ENCODE results near the gene DTYMK.
"Not testable (repeated sequence)": the region's sequence is repeated elsewhere in the genome, so short reads cannot be mapped to it uniquely, and the experiment has no call there.

The DTYMK gene

GRCh38 chr2:241686650-241687425 is at the start of gene DTYMK:
DTYMK (minus strand) TSS chr2:241686815; CDS start chr2:241686783, 32 bp downstream.
- peak within 1 kb of the TSS; percentile 99 for H3K27ac Mint-ChIP-seq

GRCh38 chr2:241736111-241736510 is 49.5 kb upstream of the DTYMK start:
- Mint-ChIP-seq H3K4me1 (peaks cover 35 to 49% of the 10 kb centered on the region in 2 donors), H3K36me3 (peaks cover 20 to 28% of the 10 kb centered on the region in 2 donors), H3K9me3 (peaks cover 0 to 2% of the 10 kb centered on the region in 2 donors), H3K4me3 (peak overlapping the region; percentile 85 to 86), H3K27ac (peak overlapping the region; percentile 3), H3K27me3 (no peaks in the 10 kb centered on the region)
- ATAC-seq (replicated peaks) (no peak), DNase-seq (no peak)

More at GRCh38 chr2:241686650-241687425, at the start of gene DTYMK:
- Mint-ChIP-seq H3K9me3 (no peaks in the 10 kb centered on the region), H3K4me3 (peak within 1 kb of the TSS; percentile 89 to 95), H3K4me1 (peaks cover 17 to 31% of the 10 kb centered on the region in 2 donors), H3K27me3 (no peaks in the 10 kb centered on the region), H3K36me3 (peaks cover 19 to 28% of the 10 kb centered on the region in 2 donors)
- ATAC-seq (replicated peaks) (peak; percentile 95 to 97), DNase-seq (peak; percentile 95)

- Mint-ChIP-seq H3K9me3 (peaks cover 3 to 8% of the 10 kb centered on the region in 2 donors), H3K27ac (peak within 1 kb of the TSS; percentile 89), H3K4me3 (peak within 1 kb of the TSS; percentile 85 to 86), H3K27me3 (no peaks in the 10 kb centered on the region), H3K36me3 (peaks cover 20 to 34% of the 10 kb centered on the region in 2 donors), H3K4me1 (peaks cover 42 to 55% of the 10 kb centered on the region in 2 donors)
- DNase-seq (peak; percentile 81), ATAC-seq (replicated peaks) (peak; percentile 83 to 92)
Observed at GRCh38 chr2:241734467-241735208, 48.0 kb upstream of the DTYMK start, which contains the start of gene D2HGDH. D2HGDH (plus strand) TSS chr2:241734630; CDS start chr2:241735225, 595 bp downstream.

- peak overlapping the region; percentile 89 for H3K27ac Mint-ChIP-seq
- no peak for DNase-seq
- no peaks in the 10 kb centered on the region for H3K27me3 Mint-ChIP-seq
- ATAC-seq (replicated peaks), result peak; percentile 9 to 15
- H3K4me1 Mint-ChIP-seq, result peaks cover 38 to 52% of the 10 kb centered on the region in 2 donors
- peaks cover 16 to 30% of the 10 kb centered on the region in 2 donors for H3K36me3 Mint-ChIP-seq
- peaks cover 3 to 9% of the 10 kb centered on the region in 2 donors for H3K9me3 Mint-ChIP-seq
- peak overlapping the region; percentile 75 to 86 for H3K4me3 Mint-ChIP-seq
Observed at GRCh38 chr2:241734208-241734466, 47.5 kb upstream of the DTYMK start.

GRCh38 chr2:241733391-241734207 is 47.0 kb upstream of the DTYMK start:
- Mint-ChIP-seq H3K9me3 (peaks cover 3 to 9% of the 10 kb centered on the region in 2 donors), H3K27ac (peak overlapping the region; percentile 89), H3K36me3 (peaks cover 15 to 28% of the 10 kb centered on the region in 2 donors), H3K27me3 (no peaks in the 10 kb centered on the region), H3K4me1 (peaks cover 35 to 46% of the 10 kb centered on the region in 2 donors), H3K4me3 (peak overlapping the region; percentile 75 to 86)
- no peak for DNase-seq
- ATAC-seq (replicated peaks), result no peak

- peak overlapping the region; percentile 48 for H3K27ac Mint-ChIP-seq
Observed at GRCh38 chr2:241732513-241733186, 46.0 kb upstream of the DTYMK start.

GRCh38 chr2:241730671-241731293 is 44.2 kb upstream of the DTYMK start:
- peaks cover 3 to 9% of the 10 kb centered on the region in 2 donors for H3K9me3 Mint-ChIP-seq
- peak overlapping the region; percentile 85 for H3K27ac Mint-ChIP-seq
- peak overlapping the region in 1 of 2 donors; percentile 13 for H3K4me3 Mint-ChIP-seq
- no peaks in the 10 kb centered on the region for H3K27me3 Mint-ChIP-seq
- ATAC-seq (replicated peaks) (no peak), DNase-seq (no peak)
- H3K4me1 Mint-ChIP-seq, result peaks cover 32 to 38% of the 10 kb centered on the region in 2 donors
- H3K36me3 Mint-ChIP-seq, result peaks cover 27 to 35% of the 10 kb centered on the region in 2 donors

More at GRCh38 chr2:241732513-241733186, 46.0 kb upstream of the DTYMK start:
- not testable (repeated sequence) for ATAC-seq (replicated peaks); H3K27me3 Mint-ChIP-seq; H3K4me3 Mint-ChIP-seq; H3K9me3 Mint-ChIP-seq
- peaks cover 19 to 34% of the 10 kb centered on the region in 2 donors for H3K36me3 Mint-ChIP-seq
- peaks cover 33 to 42% of the 10 kb centered on the region in 2 donors for H3K4me1 Mint-ChIP-seq
- DNase-seq, result peak; percentile 84

- H3K4me3 Mint-ChIP-seq, result peak overlapping the region; percentile 1 to 33
- DNase-seq, result peak; percentile 21
- H3K27ac Mint-ChIP-seq, result peak overlapping the region; percentile 85
- H3K27me3 Mint-ChIP-seq, result no peaks in the 10 kb centered on the region
- peaks cover 3 to 9% of the 10 kb centered on the region in 2 donors for H3K9me3 Mint-ChIP-seq
- H3K4me1 Mint-ChIP-seq, result peaks cover 32 to 38% of the 10 kb centered on the region in 2 donors
- ATAC-seq (replicated peaks), result no peak
- peaks cover 32 to 41% of the 10 kb centered on the region in 2 donors for H3K36me3 Mint-ChIP-seq
Observed at GRCh38 chr2:241729868-241730267, 43.3 kb upstream of the DTYMK start.

- peaks cover 32 to 35% of the 10 kb centered on the region in 2 donors for H3K4me1 Mint-ChIP-seq
- peak overlapping the region; percentile 22 for H3K27ac Mint-ChIP-seq
- DNase-seq (no peak), ATAC-seq (replicated peaks) (no peak)
- H3K36me3 Mint-ChIP-seq, result peaks cover 43 to 53% of the 10 kb centered on the region in 2 donors
- no peaks in the 10 kb centered on the region for H3K27me3 Mint-ChIP-seq
- no peak overlapping the region for H3K4me3 Mint-ChIP-seq
- peaks cover 3 to 9% of the 10 kb centered on the region in 2 donors for H3K9me3 Mint-ChIP-seq
Observed at GRCh38 chr2:241728627-241729026, 42.0 kb upstream of the DTYMK start.

GRCh38 chr2:241728000-241728399 is 41.4 kb upstream of the DTYMK start:
- no peak overlapping the region for H3K27ac Mint-ChIP-seq

GRCh38 chr2:241726459-241726858 is 39.8 kb upstream of the DTYMK start:
- no peak for ATAC-seq (replicated peaks)
- Mint-ChIP-seq H3K9me3 (peaks cover 4 to 9% of the 10 kb centered on the region in 2 donors), H3K4me1 (peaks cover 20 to 24% of the 10 kb centered on the region in 2 donors), H3K27ac (no peak overlapping the region), H3K36me3 (peaks cover 65 to 75% of the 10 kb centered on the region in 2 donors), H3K27me3 (no peaks in the 10 kb centered on the region), H3K4me3 (no peak overlapping the region)
- DNase-seq, result no peak

More at GRCh38 chr2:241728000-241728399, 41.4 kb upstream of the DTYMK start:
- Mint-ChIP-seq H3K4me3 (no peak overlapping the region), H3K4me1 (peaks cover 28 to 29% of the 10 kb centered on the region in 2 donors), H3K27me3 (no peaks in the 10 kb centered on the region), H3K36me3 (peaks cover 50 to 59% of the 10 kb centered on the region in 2 donors), H3K9me3 (peaks cover 3 to 9% of the 10 kb centered on the region in 2 donors)
- ATAC-seq (replicated peaks) (no peak), DNase-seq (no peak)

- Mint-ChIP-seq H3K4me1 (peaks cover 8 to 17% of the 10 kb centered on the region in 2 donors), H3K4me3 (no peak overlapping the region), H3K9me3 (peaks cover 4 to 6% of the 10 kb centered on the region in 2 donors), H3K36me3 (peaks cover 69 to 73% of the 10 kb centered on the region in 2 donors), H3K27me3 (no peaks in the 10 kb centered on the region), H3K27ac (no peak overlapping the region)
- no peak for DNase-seq
- no peak for ATAC-seq (replicated peaks)
Observed at GRCh38 chr2:241724975-241725870, 38.6 kb upstream of the DTYMK start.

All from stimulated activated naive B cell treated with anti-CD40 and anti-IgM and Interleukin-4, amounts not matched to agents 10 μg/mL and 1 μg/mL and 100 μg/mL, for 72 hours (primary cell).